ENCODE data around the gene TRAF7.

DNA sequence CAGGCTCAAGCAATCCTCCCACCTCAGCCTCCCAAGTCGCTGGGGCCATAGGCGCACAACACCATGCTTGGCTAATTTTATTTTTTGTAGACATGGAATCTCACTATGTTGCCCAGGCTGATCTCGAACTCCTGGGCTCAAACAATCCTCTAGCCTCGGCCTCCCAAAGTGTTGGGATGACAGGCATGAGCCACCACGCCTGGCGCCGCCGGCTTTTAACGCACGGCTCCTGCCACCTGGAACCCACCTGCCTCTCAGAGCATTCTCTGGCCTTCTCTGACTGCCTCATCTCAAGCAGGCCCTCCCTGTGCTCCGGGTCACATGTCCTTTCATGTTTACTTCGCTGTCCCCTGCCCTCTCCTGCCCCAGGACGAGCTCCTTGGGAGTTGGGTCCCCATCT lies 30.5 kb downstream of the TRAF7 start:
- TF ChIP-seq POLR2AphosphoS5 (IDR thresholded peaks at IDR 0.05; ENCODE audit: low read depth, low read length) = no peak
- TF ChIP-seq, protein P1, sequence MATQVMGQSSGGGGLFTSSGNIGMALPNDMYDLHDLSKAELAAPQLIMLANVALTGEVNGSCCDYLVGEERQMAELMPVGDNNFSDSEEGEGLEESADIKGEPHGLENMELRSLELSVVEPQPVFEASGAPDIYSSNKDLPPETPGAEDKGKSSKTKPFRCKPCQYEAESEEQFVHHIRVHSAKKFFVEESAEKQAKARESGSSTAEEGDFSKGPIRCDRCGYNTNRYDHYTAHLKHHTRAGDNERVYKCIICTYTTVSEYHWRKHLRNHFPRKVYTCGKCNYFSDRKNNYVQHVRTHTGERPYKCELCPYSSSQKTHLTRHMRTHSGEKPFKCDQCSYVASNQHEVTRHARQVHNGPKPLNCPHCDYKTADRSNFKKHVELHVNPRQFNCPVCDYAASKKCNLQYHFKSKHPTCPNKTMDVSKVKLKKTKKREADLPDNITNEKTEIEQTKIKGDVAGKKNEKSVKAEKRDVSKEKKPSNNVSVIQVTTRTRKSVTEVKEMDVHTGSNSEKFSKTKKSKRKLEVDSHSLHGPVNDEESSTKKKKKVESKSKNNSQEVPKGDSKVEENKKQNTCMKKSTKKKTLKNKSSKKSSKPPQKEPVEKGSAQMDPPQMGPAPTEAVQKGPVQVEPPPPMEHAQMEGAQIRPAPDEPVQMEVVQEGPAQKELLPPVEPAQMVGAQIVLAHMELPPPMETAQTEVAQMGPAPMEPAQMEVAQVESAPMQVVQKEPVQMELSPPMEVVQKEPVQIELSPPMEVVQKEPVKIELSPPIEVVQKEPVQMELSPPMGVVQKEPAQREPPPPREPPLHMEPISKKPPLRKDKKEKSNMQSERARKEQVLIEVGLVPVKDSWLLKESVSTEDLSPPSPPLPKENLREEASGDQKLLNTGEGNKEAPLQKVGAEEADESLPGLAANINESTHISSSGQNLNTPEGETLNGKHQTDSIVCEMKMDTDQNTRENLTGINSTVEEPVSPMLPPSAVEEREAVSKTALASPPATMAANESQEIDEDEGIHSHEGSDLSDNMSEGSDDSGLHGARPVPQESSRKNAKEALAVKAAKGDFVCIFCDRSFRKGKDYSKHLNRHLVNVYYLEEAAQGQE (IDR thresholded peaks at IDR 0.05; ENCODE audit: insufficient read depth in 1 of 2, low read depth in 2 of 2, low read length in 2 of 2) = no peak
- no peak for TF ChIP-seq SIN3A (IDR thresholded peaks at IDR 0.05; ENCODE audit: borderline replicate concordance, insufficient read depth, low read length)
- TF ChIP-seq TAF1 (IDR thresholded peaks at IDR 0.05; ENCODE audit: borderline replicate concordance, insufficient read depth, low read length) = no peak
- no peak for TF ChIP-seq FOXP2 (optimal IDR thresholded peaks at IDR 0.05; ENCODE audit: borderline replicate concordance, extremely low read depth, extremely low read length, insufficient read depth)

Measured in PFSK-1 (cell line).